PC-3 (cell line): ENCODE data around the gene R3HDM2.

Source experiments
- CTCF ChIP-seq: fragments of 300-600 bp; sonication (generic); conservative IDR thresholded peaks from 2 replicates; pipeline ENCODE4 v1.5.1; 2017; ENCODE audit warnings: antibody characterized with exemption, low read depth, mild to moderate bottlenecking, low read length
- EZH2 ChIP-seq: fragments of 300-600 bp; sonication (generic); IDR thresholded peaks from one replicate; pipeline ENCODE4 v1.6.1; 2017; ENCODE audit warnings: antibody characterized with exemption, mild to moderate bottlenecking, low read length; ENCODE audit not compliant: unreplicated experiment

DNA sequence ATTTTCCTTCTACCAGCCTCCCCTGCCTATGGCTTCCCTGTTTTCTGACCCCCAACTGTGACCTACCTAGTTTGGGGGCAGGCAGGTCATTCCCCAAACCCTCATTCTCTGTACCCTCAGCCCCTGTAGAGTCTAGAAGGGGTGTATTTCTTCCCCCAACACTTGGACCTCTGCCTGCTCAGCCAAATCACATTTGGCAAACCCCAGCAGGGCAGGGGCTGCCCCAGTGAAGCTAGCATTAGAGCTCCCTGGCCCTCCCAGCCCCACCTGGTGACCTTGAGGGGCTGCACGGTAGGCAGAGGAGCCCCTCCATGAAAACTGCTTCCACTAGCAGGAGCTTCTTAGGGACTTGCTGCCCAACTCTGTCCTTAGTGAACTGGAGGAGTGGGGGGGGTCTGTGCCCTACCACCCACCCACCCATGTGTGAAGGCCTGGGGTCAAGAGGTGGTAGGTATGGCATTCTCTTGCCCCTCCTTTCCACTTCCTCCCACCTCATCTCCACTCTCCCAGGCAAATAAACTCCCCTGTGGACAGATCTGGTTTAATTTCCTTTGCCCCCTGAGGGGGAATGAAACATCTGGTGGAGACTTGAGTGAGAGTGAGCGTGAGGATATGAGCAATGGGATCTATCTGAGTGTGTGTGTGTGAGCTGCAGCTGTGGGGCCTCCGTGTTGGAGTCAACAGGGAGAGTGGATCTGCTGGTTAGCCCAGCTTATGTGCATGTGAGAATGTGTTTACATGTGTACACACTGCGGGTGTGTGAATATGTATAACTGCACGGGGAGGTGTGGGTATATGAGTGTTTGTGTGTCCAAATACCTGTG lies 212.6 kb downstream of the R3HDM2 start:
- TF ChIP-seq EZH2, result no peak
- no peak for TF ChIP-seq CTCF
